DMS114 treated with DMSO at 0.1 percent for 48 hours (cell line): ENCODE results near the gene LRP5.

Source experiments
- DNase-seq: peaks from one replicate; lab custom pipeline; 2025; ENCODE audit not compliant: unreplicated experiment; lab: John Stamatoyannopoulos, UW

Gene LRP5

DNA sequence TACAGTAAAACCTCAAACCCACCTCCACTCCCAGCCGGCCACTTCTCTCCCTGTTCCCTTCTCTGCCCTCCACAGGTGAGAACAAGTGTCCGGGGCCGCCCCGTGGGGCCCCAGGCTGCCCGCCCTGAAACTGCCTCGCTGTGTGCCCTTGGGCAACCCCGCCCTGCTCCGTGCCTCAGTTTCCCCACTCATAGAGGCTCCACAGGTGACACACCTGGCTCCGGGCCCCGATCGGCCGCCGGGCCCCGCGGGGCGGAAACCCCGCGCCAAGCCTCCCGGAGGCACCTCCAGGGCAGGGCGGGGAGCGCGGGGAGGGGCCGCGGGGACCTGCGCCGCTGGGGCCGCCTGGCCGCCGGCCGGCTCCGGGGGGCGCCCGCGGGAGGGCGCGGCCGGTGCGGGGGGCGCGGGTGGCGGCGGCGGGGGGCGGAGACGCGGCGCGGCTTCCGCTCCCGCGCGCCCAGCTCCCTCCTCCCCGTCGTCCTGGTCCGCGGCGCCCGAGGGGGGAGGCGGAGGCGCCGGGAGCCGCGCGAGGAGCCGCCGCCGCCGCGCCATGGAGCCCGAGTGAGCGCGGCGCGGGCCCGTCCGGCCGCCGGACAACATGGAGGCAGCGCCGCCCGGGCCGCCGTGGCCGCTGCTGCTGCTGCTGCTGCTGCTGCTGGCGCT lies at the start of gene LRP5:
Gene LRP5, plus strand, starts transcription at position 475 of the 663 bp plus-strand sequence. Its CDS starts 124 bp downstream, at position 599.
- DNase-seq = no peak

DNA sequence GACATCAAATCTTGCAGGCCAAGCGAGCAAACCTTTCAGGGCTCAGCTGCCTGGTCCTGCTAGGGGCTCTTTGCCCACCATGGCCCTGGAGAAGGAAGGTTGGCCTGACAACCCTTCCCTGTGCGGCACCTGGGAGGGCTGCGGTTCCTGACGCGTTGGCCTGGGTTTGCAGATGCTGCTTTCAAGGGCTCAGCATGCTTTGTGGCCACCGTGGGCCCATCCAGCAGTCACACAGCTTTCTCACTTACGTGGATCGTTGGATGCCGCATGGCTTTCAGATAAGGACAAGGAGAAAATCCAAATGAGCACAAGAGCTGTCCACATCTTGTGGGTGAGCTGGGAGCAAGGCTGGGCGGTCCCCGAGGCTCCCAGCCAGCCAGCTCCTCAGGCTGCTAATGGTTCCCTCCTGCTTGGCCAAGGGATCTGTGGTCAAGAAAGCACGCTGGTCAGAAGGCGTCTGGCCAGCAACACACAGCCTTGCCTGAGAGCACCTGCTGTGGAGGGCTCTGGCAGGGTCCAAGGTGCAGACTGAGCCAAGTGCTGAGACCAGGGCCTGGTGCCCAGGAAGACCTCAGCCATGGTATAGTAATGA lies 48.9 kb upstream of the LRP5 start:
- DNase-seq = no peak

DNA sequence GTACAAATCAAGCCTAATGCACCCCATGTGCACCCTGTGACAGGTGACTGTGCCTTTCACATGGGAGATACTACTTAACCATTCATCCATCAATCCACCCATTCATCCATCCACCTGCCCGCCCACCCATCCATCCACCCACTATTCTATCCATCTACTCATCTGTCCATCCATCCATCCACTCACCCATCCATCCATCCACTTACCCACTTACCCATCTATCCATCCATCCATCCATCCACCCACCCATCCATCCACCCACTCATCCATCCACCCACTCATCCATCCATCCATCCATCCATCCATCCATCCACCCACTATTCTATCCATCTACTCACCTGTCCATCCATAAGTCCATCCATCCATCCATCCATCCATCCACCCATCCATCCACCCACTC lies 48.1 kb upstream of the LRP5 start:
- no peak for DNase-seq

DNA sequence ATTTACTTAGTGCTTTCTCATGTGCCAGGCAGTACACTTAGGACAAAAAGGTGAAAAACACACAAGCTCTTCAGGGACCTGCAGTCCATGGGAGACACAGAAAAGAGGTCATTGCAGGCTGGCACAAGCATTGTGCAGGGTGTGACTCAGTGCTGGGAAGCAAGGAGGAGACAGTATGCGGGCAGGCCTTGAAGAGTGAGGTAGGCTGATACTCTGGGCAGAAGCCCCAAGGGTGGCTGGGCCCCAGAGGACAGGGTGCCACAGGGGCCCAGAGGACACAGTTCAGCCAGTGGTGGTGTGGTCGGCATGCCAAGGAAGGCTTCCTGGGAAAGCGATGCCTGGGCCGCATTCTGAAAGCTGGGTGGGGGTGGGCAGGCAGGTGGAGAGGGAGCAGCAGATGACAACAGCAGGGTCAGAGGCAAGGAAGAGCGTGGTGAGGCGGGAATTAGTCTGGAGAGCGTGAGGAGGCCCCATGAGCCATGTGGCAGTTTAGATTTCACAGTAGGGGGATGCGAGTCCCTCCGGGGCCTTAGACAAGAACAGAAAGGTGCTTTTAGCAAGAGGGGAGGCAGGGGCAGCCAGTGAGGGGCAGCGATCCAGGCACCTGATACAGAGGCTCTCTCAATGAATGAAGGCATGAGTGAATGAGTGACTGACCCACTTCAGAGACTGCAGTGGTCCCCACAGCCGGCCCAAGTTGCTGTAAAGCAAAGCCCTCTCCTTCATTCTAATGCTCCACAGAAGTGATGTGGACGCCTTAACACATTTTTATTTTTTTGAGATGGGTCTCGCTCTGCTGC lies 47.5 kb upstream of the LRP5 start:
- DNase-seq = no peak

DNA sequence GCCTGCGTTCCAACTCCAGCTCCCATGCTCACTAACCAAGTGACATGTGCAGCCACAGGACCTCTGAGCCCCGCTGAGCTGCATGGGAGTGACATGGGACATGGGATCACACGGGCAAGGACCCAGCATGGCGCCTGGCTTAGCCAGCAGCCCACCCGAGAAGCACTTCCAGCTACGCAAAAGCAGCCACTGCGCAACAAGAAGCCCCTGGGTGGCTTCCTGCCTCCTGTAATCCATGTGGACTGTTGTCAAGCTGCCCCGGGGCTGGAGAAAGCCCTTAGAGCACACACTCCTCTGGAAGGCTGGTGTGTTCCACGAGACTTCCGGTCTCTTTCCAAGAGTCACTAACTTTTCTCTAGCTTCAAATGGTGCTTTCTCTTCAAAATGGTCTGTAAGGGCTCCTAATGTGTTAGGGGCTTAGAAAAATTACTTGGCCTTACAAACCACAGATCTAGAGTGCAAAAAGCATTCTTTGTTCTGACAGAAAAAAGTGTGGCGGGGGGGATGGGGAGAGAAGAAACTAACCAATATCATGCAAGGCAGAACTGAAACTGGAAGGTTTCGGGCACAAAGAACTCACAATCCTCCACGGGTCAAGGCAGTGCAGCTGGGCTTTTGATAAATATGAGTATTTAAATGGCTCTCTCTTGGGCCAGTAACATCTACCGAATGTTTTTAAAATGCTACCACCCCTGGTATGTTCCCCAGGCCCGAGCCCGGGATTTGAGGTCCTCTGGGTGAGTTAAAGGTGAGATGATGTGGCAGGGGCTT lies 46.1 kb upstream of the LRP5 start:
- DNase-seq = no peak

DNA sequence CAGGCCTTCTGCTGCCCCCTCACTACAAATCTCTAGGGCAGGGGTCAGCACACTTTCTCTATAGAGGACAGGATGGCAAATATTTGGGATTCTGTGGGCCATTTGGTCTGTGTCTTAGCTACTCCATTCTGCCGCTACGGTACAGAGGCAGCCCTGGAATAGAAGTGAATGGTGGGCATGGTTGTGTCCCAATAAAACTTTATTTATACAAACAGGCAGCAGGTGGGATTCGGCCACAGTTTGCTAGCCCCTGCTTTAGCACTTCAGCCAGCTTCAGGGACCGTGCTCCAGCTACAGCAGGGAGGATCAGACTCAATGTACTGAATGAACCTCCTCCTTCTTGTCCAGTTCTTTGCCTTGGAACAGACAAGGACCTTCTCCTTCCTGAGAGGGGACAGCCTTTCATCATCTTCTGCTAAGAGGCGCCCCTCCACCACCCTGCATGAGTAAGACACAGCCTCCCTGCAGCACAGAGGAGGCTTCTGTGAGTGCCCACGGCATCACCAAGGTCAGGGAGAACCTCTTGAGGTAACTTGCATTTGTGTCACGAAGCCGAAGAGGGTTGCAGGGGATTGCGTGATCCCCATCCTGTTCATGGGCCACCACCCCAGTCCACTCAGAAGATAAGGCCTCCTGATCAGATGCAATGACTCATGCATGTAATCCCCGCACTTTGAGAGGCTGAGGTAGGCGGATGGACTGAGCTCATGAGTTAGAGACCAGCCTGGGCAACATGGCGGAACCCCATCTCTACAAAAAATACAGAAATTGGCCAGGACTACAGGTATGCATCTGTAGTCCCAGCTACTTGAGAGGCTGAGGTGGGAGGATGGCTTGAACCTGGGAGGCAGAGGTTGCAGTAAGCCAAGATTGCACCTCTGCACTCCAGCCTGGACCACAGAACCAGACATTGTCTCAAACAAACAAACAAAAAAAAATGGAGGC lies 45.2 kb upstream of the LRP5 start:
- DNase-seq = no peak

DNA sequence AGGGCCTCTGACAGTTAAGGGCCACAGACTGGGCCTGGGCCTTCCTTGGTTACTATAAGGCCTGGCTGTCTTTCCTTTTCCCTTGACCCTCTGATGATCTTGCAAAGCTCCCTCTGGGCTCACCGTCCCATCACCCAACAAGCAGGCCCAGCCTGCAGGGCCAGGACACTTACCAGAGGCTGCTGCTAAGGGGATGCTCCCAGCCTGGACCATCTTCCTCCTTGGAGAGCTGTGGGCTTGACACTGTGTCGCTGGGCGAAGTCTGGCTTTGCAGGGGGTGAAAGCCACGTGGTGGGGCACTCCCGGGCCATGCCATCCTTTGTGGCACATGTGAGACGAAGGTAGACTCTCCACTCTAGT lies 44.5 kb upstream of the LRP5 start:
- DNase-seq = no peak

DNA sequence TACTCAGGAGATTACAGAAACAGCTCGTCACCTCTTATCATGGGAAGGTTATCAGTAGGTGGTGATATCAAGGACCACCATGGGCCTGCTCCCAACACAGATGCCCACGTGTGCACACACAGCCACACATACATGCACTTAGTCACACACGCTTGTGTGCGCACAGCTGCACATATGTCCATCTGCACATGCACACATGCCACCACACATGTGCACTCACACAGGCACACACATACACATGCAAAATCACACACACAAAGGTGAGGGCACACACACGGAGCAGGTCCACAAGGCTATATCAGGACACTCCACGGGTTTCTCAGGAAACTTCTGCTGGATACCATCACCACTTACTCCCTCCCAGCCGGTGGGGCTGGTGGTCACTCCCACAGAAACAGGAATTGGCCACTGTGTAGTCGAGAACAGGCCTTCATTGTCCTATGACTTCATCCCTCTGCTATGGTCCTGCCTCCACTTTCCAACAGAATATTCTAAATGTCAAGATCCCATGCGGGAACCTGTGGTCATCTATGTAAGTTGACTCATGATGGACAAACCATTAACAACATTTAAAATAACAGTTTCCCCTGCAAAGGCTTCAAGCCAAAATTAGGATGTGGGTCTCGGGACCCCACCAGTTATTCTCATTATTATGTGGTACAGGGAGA lies 42.8 kb upstream of the LRP5 start:
- no peak for DNase-seq

DNA sequence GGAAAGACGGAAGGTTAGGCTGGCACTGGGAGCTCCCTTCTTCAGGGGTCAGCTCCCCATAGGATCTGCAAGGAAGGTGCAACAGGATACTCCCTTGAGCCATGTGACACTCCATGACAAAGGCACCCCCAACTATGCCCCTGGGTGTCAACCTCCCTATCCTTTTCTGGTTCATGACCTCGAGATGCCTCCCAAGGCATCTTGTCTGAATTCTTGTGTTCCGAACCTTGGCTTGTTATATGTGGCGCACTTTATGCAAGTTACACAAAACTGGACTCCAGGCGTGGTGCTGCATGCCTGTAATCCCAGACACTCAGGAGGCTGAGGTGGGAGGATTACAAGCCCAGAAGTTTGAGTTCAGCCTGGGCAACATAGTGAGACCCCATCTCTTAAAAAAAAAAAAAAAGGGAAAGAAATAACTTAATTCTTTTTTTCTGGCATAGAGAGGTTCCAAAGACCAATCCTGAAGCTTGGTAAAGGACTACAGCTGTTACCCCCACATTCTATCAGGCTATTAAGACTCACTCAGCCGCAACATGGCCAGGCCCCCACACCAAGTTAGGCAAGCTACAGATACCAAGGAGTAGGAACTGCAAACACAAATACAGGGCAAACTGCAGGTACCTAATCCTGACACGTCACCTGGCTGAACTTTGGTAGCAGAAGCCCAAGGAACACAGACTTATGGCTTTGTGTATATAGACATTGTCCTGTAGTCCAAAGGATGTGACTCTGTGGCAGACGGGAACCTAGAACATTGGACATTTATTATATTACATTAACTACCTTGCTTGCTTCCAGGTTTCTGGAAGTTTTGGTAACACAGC lies 42.0 kb upstream of the LRP5 start:
- no peak for DNase-seq

DNA sequence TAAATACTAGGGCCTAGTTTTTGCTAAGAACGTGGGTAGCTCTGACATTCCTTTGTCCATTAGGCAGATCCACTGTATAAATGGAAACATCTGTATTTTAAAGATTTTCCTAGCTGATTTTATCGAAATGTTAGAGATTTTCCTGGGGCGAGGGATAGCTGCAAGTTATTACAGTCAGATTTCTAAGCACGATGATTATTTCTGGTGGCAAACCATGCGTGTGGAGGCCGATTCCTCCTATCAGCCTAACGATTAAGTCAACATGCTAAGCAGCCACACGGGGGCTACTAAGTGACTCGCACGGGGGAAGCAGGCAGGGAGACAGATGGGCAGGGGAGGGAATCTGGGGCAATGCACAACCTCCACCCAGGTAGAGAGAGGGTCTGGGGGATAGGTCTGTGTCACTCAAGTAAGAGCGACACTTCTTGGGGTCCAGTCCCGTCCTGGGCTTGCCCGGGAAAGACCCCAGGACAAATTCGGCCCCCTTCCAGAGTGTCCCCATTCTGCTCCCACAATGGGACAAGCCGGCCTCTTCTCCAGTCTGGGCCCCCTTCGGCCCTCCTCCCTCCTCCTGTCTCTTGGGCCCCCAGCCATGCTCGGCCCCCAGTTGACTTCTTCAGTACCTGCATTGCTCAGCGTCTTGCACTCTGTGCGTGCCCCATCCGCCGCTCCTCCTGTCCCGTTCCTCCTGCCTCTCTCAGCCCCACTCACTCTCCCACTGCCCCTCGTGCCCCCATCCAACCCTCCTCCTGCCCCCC lies 41.2 kb upstream of the LRP5 start:
- peak; percentile 97 for DNase-seq

DNA sequence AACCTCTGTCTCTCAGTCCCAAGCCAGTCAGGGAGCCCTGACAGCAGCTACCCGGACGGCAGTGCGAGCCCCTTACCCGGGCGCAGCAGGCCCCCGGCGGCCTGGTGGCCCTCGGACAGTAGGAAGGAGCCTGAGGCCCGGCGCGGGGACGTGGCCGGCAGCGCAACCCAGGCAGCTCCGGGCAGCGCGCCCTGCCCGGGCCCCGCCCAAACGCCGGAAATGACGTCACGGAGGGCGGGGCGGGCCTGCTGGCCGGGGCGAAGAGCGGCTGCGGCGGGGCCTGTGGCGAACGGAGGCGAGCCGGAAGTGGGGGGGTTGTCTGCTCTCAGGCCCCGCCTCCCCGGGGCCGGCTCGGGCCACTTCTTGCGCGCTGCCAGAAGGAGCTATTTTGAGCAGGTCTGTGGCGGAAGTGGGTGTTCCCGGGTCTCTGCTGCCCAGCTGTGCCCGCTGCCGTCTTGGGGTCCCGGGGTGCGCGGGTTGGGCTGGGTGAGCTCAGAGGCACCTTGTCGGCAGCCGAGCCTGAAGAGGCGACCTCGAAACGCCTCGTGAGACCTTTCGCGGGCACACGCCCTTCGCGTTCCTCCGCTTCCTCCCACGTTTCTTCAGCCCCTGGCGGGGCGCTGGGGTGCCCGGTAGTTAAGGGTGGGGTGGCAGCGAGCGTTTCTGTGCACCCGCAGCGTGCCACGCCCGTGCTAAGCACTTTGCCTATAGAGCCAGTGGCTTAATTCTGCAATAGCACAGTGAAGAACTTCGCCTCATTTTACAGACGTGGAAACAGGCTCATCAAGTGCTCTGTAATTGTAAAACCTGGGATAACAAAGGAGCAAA lies 40.4 kb upstream of the LRP5 start, which contains the start of gene C11orf24:
Gene C11orf24, minus strand, starts transcription at position 193 of the 828 bp plus-strand sequence. CDS start 8,206 bp downstream, outside the sequence.
- DNase-seq = peak; percentile 100

DNA sequence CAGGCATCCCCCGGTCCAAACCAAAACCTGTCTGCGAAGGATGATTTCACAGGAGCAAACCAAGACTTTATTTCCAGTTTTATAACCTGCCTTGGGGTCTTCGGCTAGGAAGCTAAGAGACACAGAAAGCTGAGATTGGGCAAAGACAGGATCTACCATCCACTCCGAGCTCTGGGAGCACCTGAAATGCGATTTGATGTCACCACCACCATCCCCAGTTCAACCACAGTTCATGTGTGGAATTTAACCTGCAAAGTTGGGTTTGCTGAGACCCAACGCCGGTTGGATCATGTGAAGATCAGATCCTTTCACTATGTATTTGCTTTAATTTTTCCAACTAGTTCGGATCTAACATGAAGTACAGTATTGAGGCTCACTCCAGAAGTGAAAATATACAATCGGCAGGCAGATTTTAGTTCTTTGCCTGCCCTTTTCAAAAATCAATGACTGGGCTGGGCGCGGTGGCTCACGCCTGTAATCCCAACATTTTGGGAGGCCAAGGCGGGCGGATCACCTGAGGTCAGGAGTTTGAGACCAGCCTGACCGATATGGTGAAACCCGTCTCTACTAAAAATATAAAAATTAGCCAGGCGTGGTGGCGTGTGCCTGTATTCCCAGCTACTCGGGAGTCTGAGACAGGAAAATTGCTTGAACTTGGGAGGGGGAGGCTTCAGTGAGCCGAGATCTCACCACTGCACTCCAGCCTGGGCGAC lies 39.2 kb upstream of the LRP5 start:
- no peak for DNase-seq

DNA sequence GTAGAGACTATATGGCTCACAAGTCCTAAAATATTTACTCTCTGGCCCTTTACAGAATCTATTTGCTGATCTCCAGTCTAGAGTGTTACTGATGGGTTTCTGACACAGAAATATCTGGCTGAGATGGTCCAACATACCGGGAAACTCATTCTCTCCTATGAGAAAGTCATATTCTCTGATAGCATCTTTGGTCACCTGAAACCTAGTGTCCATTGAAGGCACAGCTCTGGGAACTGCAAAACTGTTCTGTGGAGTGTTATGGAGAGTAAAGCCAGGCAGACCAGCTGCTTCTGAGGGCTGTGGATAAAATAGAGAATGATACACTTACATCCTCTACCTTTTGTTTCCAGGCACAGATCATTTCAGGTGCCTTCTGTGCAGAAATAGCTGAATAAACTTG lies 38.1 kb upstream of the LRP5 start:
- no peak for DNase-seq

DNA sequence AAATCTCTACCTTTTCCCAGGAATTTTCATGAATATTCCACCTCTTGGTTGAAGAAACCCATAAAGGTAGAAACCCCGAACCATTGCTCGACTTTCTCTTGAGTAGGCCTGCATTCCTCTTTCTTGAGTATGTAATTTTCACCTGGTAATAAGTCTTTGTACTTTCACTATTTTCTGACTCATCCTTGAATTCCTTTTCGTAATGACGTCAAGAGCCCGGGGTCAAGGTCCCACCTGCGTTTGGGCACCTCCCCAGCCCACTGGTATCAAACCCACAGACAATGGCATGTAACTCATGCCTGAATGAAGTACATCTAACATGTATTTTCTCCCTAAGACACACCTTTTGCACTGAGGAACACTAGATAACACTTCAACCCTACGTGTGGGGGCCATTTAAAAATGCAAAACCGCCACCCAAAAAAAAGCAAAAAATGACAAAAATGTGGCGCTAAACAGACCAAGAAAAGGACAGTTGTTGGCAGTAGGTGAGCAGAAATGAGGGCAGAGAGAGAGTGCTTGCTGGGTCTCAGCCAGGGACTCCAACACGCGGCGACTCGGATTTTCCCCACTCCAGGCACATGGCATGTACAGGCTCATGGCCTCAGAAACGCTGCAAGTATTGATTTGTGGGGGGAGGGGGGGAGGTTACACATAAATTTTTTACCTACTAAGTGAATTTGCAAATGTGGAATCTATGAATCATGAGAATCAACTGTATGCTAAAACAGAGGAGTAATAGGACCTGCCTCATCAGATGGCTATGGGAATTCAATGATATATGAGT lies 36.5 kb upstream of the LRP5 start:
- no peak for DNase-seq

DNA sequence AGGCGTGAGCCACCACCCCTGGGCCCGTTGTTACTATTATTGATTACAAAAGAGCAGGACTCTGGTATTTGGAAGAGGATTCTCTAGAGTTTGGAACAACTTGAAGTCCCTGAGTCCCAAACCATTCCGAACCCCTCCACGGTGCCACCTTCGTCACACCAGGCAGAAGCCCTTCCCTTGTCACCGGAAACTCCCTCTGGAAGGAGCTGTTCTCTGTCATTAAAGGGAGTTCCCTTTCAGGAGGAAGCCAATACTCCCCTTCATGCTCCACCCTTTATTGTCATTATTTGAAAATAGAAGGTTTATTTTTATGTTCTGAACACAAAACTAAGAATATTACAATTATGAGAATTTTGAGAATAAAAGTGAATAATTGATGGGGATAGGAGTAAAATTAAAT lies 35.5 kb upstream of the LRP5 start:
- DNase-seq = no peak

DNA sequence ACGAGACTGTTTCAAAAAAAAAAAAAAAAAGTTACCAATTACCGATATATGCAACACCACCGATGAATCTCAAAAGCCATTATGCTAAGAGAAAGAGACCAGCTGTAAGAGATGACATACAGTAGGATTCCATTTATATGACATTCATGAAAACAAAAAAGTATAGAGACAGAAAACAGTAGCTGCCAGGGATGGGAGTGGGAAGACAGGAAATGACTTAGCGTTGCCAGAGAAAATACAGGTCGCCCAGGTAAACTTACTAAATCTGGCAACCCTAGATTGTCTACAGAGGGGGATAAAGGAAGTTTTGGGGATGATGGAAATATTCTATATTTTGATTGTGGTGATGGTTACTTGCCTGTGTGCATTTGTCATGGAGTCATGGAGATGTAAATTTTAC lies 32.7 kb upstream of the LRP5 start:
- no peak for DNase-seq
